Ecto neural progenitor cell (in vitro differentiated cells): ENCODE measurements around the gene MTRF1.
A peak's percentile ranks its signal among the peaks of the same experiment; 100 is the strongest.

ENCODE experiments used
- DNase-seq: peaks from one replicate; pipeline ENCODE4 v3.0.0-alpha.2; 2018; ENCODE audit warnings: low spot score

Gene MTRF1

GRCh38 chr13:41224113-41225110 lies 39.0 kb downstream of the MTRF1 start:
- DNase-seq, result no peak

- no peak for DNase-seq
Measured at GRCh38 chr13:41222259-41222852, 41.0 kb downstream of the MTRF1 start.

GRCh38 chr13:41220401-41220800 lies 43.0 kb downstream of the MTRF1 start:
- DNase-seq, result no peak

GRCh38 chr13:41216160-41216559 lies 47.2 kb downstream of the MTRF1 start:
- no peak for DNase-seq

- DNase-seq, result no peak
Measured at GRCh38 chr13:41213919-41214318, 49.5 kb downstream of the MTRF1 start.

- no peak for DNase-seq
Measured at GRCh38 chr13:41213316-41213715, 50.1 kb downstream of the MTRF1 start.

- no peak for DNase-seq
Measured at GRCh38 chr13:41212881-41213280, 50.5 kb downstream of the MTRF1 start.

GRCh38 chr13:41211062-41211461 lies 52.3 kb downstream of the MTRF1 start:
- no peak for DNase-seq

GRCh38 chr13:41206467-41206866 lies 56.9 kb downstream of the MTRF1 start:
- no peak for DNase-seq

- no peak for DNase-seq
Measured at GRCh38 chr13:41203810-41204209, 59.6 kb downstream of the MTRF1 start.

- DNase-seq, result no peak
Measured at GRCh38 chr13:41200126-41200525, 63.2 kb downstream of the MTRF1 start.

GRCh38 chr13:41199526-41199925 lies 63.9 kb downstream of the MTRF1 start:
- DNase-seq, result no peak

- DNase-seq, result no peak
Measured at GRCh38 chr13:41199079-41199478, 64.3 kb downstream of the MTRF1 start.

GRCh38 chr13:41196620-41197019 lies 66.8 kb downstream of the MTRF1 start:
- no peak for DNase-seq

- no peak for DNase-seq
Measured at GRCh38 chr13:41196011-41196410, 67.4 kb downstream of the MTRF1 start.

- peak; percentile 95 for DNase-seq
Measured at GRCh38 chr13:41193919-41194824, 69.2 kb downstream of the MTRF1 start, which contains the start of gene KBTBD7. Gene KBTBD7, minus strand, starts transcription at chr13:41194569. Its CDS starts 312 bp downstream, at chr13:41194257.

GRCh38 chr13:41193469-41193868 lies 69.9 kb downstream of the MTRF1 start:
- no peak for DNase-seq

GRCh38 chr13:41188584-41188983 lies 74.8 kb downstream of the MTRF1 start:
- no peak for DNase-seq

GRCh38 chr13:41186481-41186880 lies 76.9 kb downstream of the MTRF1 start:
- no peak for DNase-seq

- no peak for DNase-seq
Measured at GRCh38 chr13:41182231-41182630, 81.1 kb downstream of the MTRF1 start.

- DNase-seq, result no peak
Measured at GRCh38 chr13:41179593-41180250, 83.7 kb downstream of the MTRF1 start.

- DNase-seq, result no peak
Measured at GRCh38 chr13:41178040-41178439, 85.3 kb downstream of the MTRF1 start.
